ENCODE results near the gene CARS2.
A peak's percentile ranks its signal among the peaks of the same experiment; 100 is the strongest.
"Not testable (repeated sequence)": the region's sequence is repeated elsewhere in the genome, so short reads cannot be mapped to it uniquely, and the experiment has no call there.

The CARS2 gene

DNA sequence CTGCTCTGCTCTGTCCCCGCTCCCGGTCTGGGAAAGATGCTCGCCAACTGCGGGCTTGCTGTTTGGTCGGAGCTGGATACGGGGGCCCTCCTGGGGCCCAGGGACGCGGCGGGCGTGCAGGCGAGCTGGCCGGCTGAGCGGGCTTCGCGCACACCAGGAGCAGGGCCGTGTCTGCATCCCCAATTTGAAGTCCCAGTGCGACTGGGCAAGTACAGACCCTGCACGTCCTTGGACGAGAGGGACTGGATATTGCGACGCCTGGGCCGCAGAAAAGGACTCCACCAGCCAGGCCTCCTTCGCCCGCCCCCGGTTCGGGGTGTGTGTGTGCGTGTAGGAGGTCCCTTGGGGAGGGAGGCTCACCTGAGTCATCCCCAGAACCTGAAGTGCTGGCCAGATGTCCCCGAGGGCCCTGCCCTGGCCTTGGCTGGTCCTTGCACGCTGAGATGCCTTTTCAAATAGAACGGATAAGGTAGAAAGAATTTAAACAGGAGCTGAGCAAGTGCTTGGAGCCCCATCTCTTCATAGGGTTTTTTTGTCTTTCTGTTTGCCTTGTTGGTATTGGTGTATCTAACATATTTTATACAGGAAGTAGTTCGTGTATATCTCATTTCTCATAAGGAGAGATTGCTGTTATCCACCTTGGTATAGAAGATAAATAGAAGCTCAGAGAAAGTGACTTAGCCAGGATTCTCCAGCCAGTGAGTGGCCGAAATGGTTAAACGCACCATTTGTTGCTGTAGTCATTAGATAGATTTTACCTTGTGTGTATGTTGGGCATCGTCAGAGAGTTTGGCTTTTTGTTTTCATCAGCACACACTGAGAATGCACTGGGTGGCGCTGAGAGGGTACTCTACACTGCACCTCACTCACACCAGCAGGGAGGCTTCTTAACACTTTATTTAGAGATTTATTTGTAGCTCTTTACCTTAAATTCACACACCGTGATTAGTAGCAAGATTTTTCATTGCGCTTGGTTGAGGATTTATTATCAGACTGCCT, 89.5 kb downstream of the CARS2 start:
- H3K4me3 ChIP-seq (ENCODE audit: low read depth, low read length): peak overlapping the region; percentile 76
- no peak for DNase-seq (ENCODE audit: low read depth)
- TF ChIP-seq, protein P1, sequence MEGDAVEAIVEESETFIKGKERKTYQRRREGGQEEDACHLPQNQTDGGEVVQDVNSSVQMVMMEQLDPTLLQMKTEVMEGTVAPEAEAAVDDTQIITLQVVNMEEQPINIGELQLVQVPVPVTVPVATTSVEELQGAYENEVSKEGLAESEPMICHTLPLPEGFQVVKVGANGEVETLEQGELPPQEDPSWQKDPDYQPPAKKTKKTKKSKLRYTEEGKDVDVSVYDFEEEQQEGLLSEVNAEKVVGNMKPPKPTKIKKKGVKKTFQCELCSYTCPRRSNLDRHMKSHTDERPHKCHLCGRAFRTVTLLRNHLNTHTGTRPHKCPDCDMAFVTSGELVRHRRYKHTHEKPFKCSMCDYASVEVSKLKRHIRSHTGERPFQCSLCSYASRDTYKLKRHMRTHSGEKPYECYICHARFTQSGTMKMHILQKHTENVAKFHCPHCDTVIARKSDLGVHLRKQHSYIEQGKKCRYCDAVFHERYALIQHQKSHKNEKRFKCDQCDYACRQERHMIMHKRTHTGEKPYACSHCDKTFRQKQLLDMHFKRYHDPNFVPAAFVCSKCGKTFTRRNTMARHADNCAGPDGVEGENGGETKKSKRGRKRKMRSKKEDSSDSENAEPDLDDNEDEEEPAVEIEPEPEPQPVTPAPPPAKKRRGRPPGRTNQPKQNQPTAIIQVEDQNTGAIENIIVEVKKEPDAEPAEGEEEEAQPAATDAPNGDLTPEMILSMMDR (IDR thresholded peaks at IDR 0.05; ENCODE audit: low read depth, low read length, missing control alignments): peak; percentile 15
- in situ Hi-C loops (cut with HindIII; ENCODE audit: low sequenced_read_pairs): loop anchor here (25.0 kb wide), 1 partner anchor 196 kb away; no protein-coding TSS in a partner anchor

DNA sequence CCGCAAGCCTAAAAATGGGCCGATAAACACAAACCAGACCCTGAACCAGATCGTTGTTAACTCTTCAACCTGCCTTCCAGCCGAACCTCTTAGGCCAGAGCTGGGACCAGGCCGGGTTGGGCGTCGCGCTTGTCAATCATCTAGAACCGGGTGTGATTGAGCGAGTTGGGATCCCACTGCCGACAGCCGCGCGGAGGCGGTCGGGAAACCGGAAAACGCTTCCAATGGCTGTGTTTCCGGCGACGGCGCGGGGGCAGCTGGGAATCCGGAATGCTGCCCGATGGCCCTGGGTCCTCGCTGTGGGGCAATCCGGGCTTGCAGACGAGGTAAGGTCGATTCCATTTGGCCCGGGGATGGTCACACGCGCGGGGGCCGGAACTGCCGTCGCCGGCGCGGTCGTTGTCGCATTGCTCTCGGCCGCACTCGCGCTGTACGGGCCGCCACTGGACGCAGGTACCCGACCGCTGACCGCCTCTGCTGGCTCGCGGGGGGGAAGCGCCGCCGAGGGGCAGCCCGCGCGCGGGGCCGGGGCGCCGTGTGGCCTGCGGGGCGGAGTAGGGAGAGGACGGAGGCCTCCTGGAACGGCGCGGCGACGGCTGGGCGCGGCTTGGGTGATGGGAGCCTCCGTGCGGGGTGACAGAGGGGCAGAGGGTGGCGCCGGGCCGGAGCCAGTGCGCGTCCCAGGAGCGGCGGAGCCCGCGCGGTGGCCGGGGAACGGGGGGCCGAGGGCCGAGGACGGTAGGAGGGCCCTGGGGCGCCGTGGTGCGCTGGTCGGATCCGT, 90.4 kb downstream of the CARS2 start, which contains the start of gene NAXD:
NAXD (plus strand) TSS at position 224 of the 781 bp plus-strand sequence; CDS start at position 281, 57 bp downstream.
- DNase-seq (ENCODE audit: low read depth): peak; percentile 85
- TF ChIP-seq, protein P1 (IDR thresholded peaks at IDR 0.05; ENCODE audit: low read depth, low read length, missing control alignments): no peak
- peak within 1 kb of the TSS; percentile 76 for H3K4me3 ChIP-seq (ENCODE audit: low read depth, low read length)
- in situ Hi-C loops (cut with HindIII; ENCODE audit: low sequenced_read_pairs): loop anchor here (25.0 kb wide), 1 partner anchor 197 kb away; no protein-coding TSS in a partner anchor

DNA sequence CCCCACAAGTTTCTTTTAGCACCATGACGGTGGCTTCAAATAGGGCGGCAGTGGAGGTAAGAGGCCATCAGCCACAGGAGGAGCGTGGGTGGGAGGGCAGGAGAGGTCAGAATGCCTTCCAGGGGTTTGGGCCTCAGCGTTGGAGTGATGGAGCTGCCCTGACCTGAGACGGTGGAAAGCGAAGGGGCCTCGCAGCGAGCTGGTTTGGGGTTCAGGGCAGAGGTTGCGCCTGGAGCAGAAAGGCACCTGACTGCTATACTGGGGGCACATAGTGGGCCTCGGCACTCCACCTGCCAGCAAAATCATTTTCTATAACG, 91.0 kb downstream of the CARS2 start:
- in situ Hi-C loops (cut with HindIII; ENCODE audit: low sequenced_read_pairs): loop anchor here (25.0 kb wide), 1 partner anchor 197 kb away; no protein-coding TSS in a partner anchor
- peak overlapping the region; percentile 76 for H3K4me3 ChIP-seq (ENCODE audit: low read depth, low read length)
- DNase-seq (ENCODE audit: low read depth): no peak
- TF ChIP-seq, protein P1 (IDR thresholded peaks at IDR 0.05; ENCODE audit: low read depth, low read length, missing control alignments): no peak

DNA sequence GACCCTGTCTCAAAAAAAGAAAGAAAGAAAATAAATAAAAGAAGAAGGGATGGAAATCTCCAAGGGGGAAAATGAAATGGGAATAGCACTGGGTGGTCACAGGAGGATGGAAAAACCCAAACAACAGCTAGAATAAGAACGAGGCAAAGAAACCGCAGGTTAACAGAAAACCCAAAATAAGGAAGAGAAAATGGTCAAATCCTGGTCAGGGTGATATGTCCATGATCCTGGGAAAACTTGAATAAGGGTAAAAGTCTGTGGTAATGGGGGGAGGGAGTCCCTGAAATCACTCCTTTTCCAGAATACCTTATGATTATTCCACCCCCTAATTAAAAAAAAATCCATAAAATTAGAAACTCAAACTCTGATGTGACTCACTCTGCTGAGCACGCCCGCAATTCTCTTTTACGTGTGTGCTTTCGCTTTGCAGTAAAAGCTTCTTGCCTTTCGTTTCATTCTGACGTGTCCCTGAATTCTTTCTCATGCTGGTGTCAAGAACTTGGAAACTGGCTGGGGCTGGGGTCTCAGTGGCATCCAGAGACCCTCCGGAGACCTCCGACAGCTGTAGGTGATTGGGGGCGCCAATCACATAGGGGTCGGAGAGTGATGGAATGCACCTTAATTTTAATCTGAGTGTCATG, 94.8 kb downstream of the CARS2 start:
- DNase-seq (ENCODE audit: low read depth): no peak
- H3K4me3 ChIP-seq (ENCODE audit: low read depth, low read length): no peak overlapping the region
- TF ChIP-seq, protein P1 (IDR thresholded peaks at IDR 0.05; ENCODE audit: low read depth, low read length, missing control alignments): no peak
- in situ Hi-C loops (cut with HindIII; ENCODE audit: low sequenced_read_pairs): loop anchor here (25.0 kb wide), 1 partner anchor 201 kb away; no protein-coding TSS in a partner anchor

DNA sequence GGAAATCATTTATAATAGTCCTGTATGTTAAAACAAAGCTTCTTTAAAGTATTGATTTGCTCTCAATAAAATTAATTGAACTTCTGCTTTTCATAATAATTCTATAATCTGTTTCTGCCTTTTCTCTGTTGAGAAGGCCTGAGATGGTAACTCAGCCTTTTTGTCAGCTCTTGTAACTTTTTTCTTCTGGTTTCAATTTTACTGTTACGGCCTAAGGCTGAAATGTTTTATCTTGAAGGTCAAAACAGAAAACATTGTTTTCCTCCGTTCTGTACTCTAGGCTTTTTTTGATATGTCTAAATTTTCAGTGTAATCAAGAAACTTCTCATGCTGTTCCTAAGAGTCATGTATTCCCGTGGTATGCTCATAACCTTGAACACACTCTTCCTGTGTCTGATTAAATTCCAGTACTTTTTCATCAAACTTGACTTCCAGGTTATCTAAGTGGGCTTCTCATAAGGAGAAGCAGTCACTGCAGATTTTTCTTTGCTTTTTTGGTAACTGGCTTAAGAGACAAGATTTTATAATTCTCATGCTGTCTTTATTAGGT, 98.2 kb downstream of the CARS2 start:
- in situ Hi-C loops (cut with HindIII; ENCODE audit: low sequenced_read_pairs): loop anchor here (25.0 kb wide), 1 partner anchor 205 kb away; no protein-coding TSS in a partner anchor
- no peak for DNase-seq (ENCODE audit: low read depth)
- no peak overlapping the region for H3K4me3 ChIP-seq (ENCODE audit: low read depth, low read length)
- TF ChIP-seq, protein P1 (IDR thresholded peaks at IDR 0.05; ENCODE audit: low read depth, low read length, missing control alignments): no peak

DNA sequence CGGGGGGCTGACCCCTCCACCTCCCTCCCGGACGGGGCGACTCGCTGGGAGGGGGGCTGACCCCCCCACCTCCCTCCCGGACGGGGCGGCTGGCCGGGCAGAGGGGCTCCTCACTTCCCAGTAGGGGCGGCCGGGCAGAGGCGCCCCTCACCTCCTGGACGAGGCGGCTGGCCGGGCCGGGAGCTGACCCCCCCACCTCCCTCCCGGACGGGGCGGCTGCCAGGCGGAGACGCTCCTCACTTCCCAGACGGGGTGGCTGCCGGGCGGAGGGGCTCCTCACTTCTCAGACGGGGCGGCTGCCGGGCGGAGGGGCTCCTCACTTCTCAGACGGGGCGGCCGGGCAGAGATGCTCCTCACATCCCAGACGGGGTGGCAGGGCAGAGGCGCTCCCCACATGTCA, 99.6 kb downstream of the CARS2 start:
- H3K4me3 ChIP-seq (ENCODE audit: low read depth, low read length); DNase-seq (ENCODE audit: low read depth): not testable (repeated sequence)
- in situ Hi-C loops (cut with HindIII; ENCODE audit: low sequenced_read_pairs): loop anchor here (25.0 kb wide), 1 partner anchor 206 kb away; no protein-coding TSS in a partner anchor

All from astrocyte of the cerebellum (primary cell).